Liver (tissue), 3 donors: Measurements from ENCODE around the gene PUS10.

ENCODE experiments used
- EGR1 ChIP-seq, 2 donors: IDR thresholded peaks; 2 replicates each; pipeline ENCODE4 v1.6.1; 2016 to 2018; ENCODE audit warnings: antibody characterized with exemption in 2 of 2, low read depth in 2 of 2
- FOXA1 ChIP-seq: IDR thresholded peaks from 2 replicates; pipeline ENCODE4 v1.6.1; 2016; ENCODE audit warnings: antibody characterized with exemption
- GABPA ChIP-seq, 2 donors: IDR thresholded peaks in 1 of 2; conservative IDR thresholded peaks in 1 of 2; 2 replicates each; pipeline ENCODE4 v1.6.1; 2016; ENCODE audit warnings: antibody characterized with exemption in 2 of 2, mild to moderate bottlenecking in 1 of 2, moderate library complexity in 1 of 2
- HNF4G ChIP-seq: IDR thresholded peaks from 2 replicates; pipeline ENCODE4 v1.6.1; 2016; ENCODE audit warnings: antibody characterized with exemption
- JUND ChIP-seq, 2 donors: IDR thresholded peaks; 2 replicates each; pipeline ENCODE4 v1.6.1; 2016; ENCODE audit warnings: antibody characterized with exemption in 2 of 2
- MAX ChIP-seq: IDR thresholded peaks from 2 replicates; pipeline ENCODE4 v1.6.1; 2016; ENCODE audit warnings: antibody characterized with exemption
- NR2F2 ChIP-seq: IDR thresholded peaks from 2 replicates; pipeline ENCODE4 v1.6.1; 2016; ENCODE audit warnings: antibody characterized with exemption
- TAF1 ChIP-seq: conservative IDR thresholded peaks from 2 replicates; pipeline ENCODE4 v1.6.1; 2016; ENCODE audit warnings: antibody characterized with exemption, mild to moderate bottlenecking
- YY1 ChIP-seq: IDR thresholded peaks from 2 replicates; pipeline ENCODE4 v1.6.1; 2016; ENCODE audit warnings: antibody characterized with exemption, mild to moderate bottlenecking
- ZBTB33 ChIP-seq: IDR thresholded peaks from 2 replicates; pipeline ENCODE4 v1.6.1; 2016; ENCODE audit warnings: antibody characterized with exemption
- TF ChIP-seq, protein P1 (sequence below): fragments of 150-350 bp; IDR thresholded peaks from 2 replicates; pipeline ENCODE4 v1.5.1; 2017; ENCODE audit warnings: improper control_type of control experiment, low read depth, low read length; ENCODE audit not compliant: missing input control
- donor health status: healthy.
- donor health status: healthy.

DNA sequence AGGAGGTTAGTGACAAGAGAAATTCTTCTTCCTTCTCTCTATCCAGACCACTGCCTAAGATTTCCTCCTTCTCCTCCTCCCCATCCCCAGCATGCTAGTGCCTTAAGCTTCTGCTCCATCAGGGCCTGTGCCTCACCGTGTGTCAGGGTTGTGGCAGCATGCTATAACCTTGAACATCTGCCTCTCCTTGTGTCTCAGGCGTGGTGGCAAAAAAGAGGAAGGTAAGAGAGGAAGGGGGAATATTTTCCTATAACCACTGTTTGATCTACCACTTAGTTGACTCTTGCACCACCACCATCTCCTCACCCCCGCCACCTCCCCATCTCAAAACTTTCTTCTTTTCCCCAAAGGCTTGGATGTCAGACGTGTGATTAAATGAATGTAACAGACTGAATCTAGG is 38.8 kb downstream of the PUS10 start:
- TF ChIP-seq, protein P1, sequence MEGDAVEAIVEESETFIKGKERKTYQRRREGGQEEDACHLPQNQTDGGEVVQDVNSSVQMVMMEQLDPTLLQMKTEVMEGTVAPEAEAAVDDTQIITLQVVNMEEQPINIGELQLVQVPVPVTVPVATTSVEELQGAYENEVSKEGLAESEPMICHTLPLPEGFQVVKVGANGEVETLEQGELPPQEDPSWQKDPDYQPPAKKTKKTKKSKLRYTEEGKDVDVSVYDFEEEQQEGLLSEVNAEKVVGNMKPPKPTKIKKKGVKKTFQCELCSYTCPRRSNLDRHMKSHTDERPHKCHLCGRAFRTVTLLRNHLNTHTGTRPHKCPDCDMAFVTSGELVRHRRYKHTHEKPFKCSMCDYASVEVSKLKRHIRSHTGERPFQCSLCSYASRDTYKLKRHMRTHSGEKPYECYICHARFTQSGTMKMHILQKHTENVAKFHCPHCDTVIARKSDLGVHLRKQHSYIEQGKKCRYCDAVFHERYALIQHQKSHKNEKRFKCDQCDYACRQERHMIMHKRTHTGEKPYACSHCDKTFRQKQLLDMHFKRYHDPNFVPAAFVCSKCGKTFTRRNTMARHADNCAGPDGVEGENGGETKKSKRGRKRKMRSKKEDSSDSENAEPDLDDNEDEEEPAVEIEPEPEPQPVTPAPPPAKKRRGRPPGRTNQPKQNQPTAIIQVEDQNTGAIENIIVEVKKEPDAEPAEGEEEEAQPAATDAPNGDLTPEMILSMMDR = no peak
- TF ChIP-seq MAX = no peak
- TF ChIP-seq HNF4G = no peak
- TF ChIP-seq FOXA1 = no peak
- TF ChIP-seq YY1 = no peak
- TF ChIP-seq TAF1 = no peak
- TF ChIP-seq ZBTB33 = no peak
- TF ChIP-seq GABPA (IDR thresholded peaks at IDR 0.05 in 1 of 2, conservative IDR thresholded peaks at IDR 0.05 in 1 of 2) = no peak
- no peak for TF ChIP-seq NR2F2
- TF ChIP-seq JUND (IDR thresholded peaks at IDR 0.05) = no peak
- no peak for TF ChIP-seq EGR1 (IDR thresholded peaks at IDR 0.05; ENCODE audit: low read depth in 2 of 2)
